H1 (cell line): ENCODE measurements around the gene COCH. TPM values are rescaled to one million over a fixed set of nuclear protein-coding genes. Genes with fewer than 3 reads are reported as not detected.

Source experiments
- CTCF ChIA-PET: fragments of 300-600 bp; sonication (Branson Sonifier 250); formaldehyde crosslinking; loops from one replicate; lab custom pipeline; 2021; ENCODE audit not compliant: partially characterized antibody; lab: Charles Lee
- POLR2A ChIA-PET: fragments of 300-600 bp; sonication (Branson Sonifier 250); formaldehyde crosslinking; loops from one replicate; lab custom pipeline; 2021; ENCODE audit warnings: inconsistent platforms; ENCODE audit not compliant: partially characterized antibody; lab: Charles Lee
- DNase-seq, 2 experiments: peaks; one replicate each; pipeline versions ENCODE4 v3.0.0 to v3.0.0-alpha.2; 2010 to 2022; ENCODE audit warnings: low spot score in 2 of 2, low read depth in 1 of 2, mixed read lengths in 1 of 2
- FAIRE-seq: peaks from 2 replicates; lab custom pipeline; 2011; peaks lifted over from hg19 to GRCh38; lab: Jason Lieb, UNC
- H2AFZ ChIP-seq: 2 replicates; pipeline ENCODE4 v1.8.1; 2012; ENCODE audit warnings: low read length, inconsistent platforms
- H2AK5ac ChIP-seq: 2 replicates; pipeline ENCODE4 v1.6.1; 2013; ENCODE audit warnings: low read depth, low read length
- H2BK120ac ChIP-seq: replicated peaks from 2 replicates; pipeline ENCODE3; 2013; ENCODE audit warnings: low read depth, low read length, inconsistent platforms
- H2BK12ac ChIP-seq: 2 replicates; pipeline ENCODE4 v1.6.1; 2013; ENCODE audit warnings: low read depth, low read length
- H2BK15ac ChIP-seq: 2 replicates; pipeline ENCODE4 v1.6.1; 2013; ENCODE audit warnings: low read length
- H2BK20ac ChIP-seq: 2 replicates; pipeline ENCODE4 v1.6.1; 2013; ENCODE audit warnings: low read length
- H2BK5ac ChIP-seq: 2 replicates; pipeline ENCODE4 v1.6.1; 2013; ENCODE audit warnings: low read depth, low read length
- H3K14ac ChIP-seq: 2 replicates; pipeline ENCODE4 v1.6.1; 2013; ENCODE audit warnings: inconsistent platforms; ENCODE audit not compliant: insufficient read length
- H3K18ac ChIP-seq: 2 replicates; pipeline ENCODE4 v1.6.1; 2013; ENCODE audit warnings: low read length; ENCODE audit errors: extremely low read depth
- H3K23ac ChIP-seq: 2 replicates; pipeline ENCODE4 v1.6.1; 2013; ENCODE audit warnings: inconsistent platforms; ENCODE audit not compliant: insufficient read length
- H3K23me2 ChIP-seq: 2 replicates; pipeline ENCODE4 v1.6.1; 2013; ENCODE audit warnings: low read depth, low read length
- H3K27ac ChIP-seq: 2 replicates; pipeline ENCODE4 v1.6.1; 2011; ENCODE audit warnings: low read depth, low read length, inconsistent platforms
- H3K27me3 ChIP-seq, 4 experiments: replicated peaks in 1 of 4; 1 replicate in 1 of 4; 2 replicates in 3 of 4; pipeline versions ENCODE4 v1.6.1 to v1.8.1; 2011 to 2013; ENCODE audit warnings: low read length in 3 of 4, mild to moderate bottlenecking in 3 of 4, inconsistent platforms in 2 of 4, mixed read lengths in 2 of 4, moderate library complexity in 1 of 4; ENCODE audit not compliant: control insufficient read depth in 3 of 4, insufficient read depth in 3 of 4; ENCODE audit errors: extremely low read depth in 1 of 4
- H3K36me3 ChIP-seq, 4 experiments: 2 replicates each; pipeline versions ENCODE4 v1.6.1 to v1.8.1; 2011 to 2013; ENCODE audit warnings: mild to moderate bottlenecking in 4 of 4, low read length in 3 of 4, moderate library complexity in 2 of 4, control low read depth in 1 of 4, inconsistent platforms in 1 of 4; ENCODE audit not compliant: insufficient read depth in 4 of 4, control insufficient read depth in 2 of 4
- H3K4ac ChIP-seq: replicated peaks from 2 replicates; pipeline ENCODE3; 2013; ENCODE audit warnings: low read length, low read depth, mixed read lengths, inconsistent platforms; ENCODE audit not compliant: insufficient read length
- H3K4me1 ChIP-seq, 4 experiments: replicated peaks in 1 of 4; 1 replicate in 1 of 4; 2 replicates in 3 of 4; pipeline versions ENCODE4 v1.6.1 to v1.8.1; 2011 to 2013; ENCODE audit warnings: low read length in 3 of 4, inconsistent platforms in 2 of 4, mixed read lengths in 1 of 4; ENCODE audit not compliant: insufficient read depth in 4 of 4, control insufficient read depth in 3 of 4
- H3K4me2 ChIP-seq, 2 experiments: 2 replicates each; pipeline versions ENCODE4 v1.6.1 to v1.8.1; 2011 to 2013; ENCODE audit warnings: low read depth in 2 of 2, low read length in 2 of 2, control low read depth in 1 of 2, inconsistent platforms in 1 of 2, mild to moderate bottlenecking in 1 of 2; ENCODE audit not compliant: insufficient read depth in 1 of 2
- H3K4me3 ChIP-seq, 4 experiments: fragments of 200-600, 300-600 bp in 1 of 4; sonication (generic), shearing (Covaris generic), sonication (Bioruptor Twin) in 1 of 4; 2 replicates each; pipeline versions ENCODE4 v1.5.1 to v1.8.1; 2011 to 2016; ENCODE audit warnings: low read length in 4 of 4, low read depth in 3 of 4, control low read depth in 2 of 4, inconsistent platforms in 2 of 4, mild to moderate bottlenecking in 2 of 4, mixed read lengths in 1 of 4, moderate library complexity in 1 of 4; ENCODE audit not compliant: insufficient read depth in 2 of 4; ENCODE audit errors: extremely low read depth in 1 of 4
- H3K56ac ChIP-seq: replicated peaks from 2 replicates; pipeline ENCODE3; 2013; ENCODE audit warnings: low read depth, mild to moderate bottlenecking, mixed read lengths, low read length, inconsistent platforms; ENCODE audit not compliant: insufficient read length
- H3K79me1 ChIP-seq: 2 replicates; pipeline ENCODE4 v1.6.1; 2013; ENCODE audit warnings: low read depth, low read length, control low read depth
- H3K79me2 ChIP-seq, 2 experiments: 2 replicates each; pipeline versions ENCODE4 v1.6.1 to v1.8.1; 2012 to 2013; ENCODE audit warnings: low read length in 2 of 2, mild to moderate bottlenecking in 2 of 2, inconsistent platforms in 1 of 2; ENCODE audit not compliant: insufficient read depth in 2 of 2, control insufficient read depth in 1 of 2
- H3K9ac ChIP-seq, 4 experiments: replicated peaks in 1 of 4; 1 replicate in 1 of 4; 2 replicates in 3 of 4; pipeline versions ENCODE4 v1.6.1 to v1.8.1; 2011 to 2013; ENCODE audit warnings: low read depth in 3 of 4, low read length in 3 of 4, control low read depth in 2 of 4, mild to moderate bottlenecking in 2 of 4, moderate library complexity in 2 of 4, inconsistent platforms in 1 of 4; ENCODE audit errors: extremely low read depth in 1 of 4
- H3K9me3 ChIP-seq, 2 experiments: 2 replicates each; pipeline versions ENCODE4 v1.6.1 to v1.8.1; 2012 to 2013; ENCODE audit warnings: mild to moderate bottlenecking in 2 of 2, moderate library complexity in 2 of 2, control low read depth in 1 of 2, inconsistent platforms in 1 of 2, low read depth in 1 of 2, low read length in 1 of 2, mixed read lengths in 1 of 2; ENCODE audit not compliant: insufficient read depth in 2 of 2
- H4K20me1 ChIP-seq, 2 experiments: replicated peaks in 1 of 2; 2 replicates each; pipeline versions ENCODE3 to v1.8.1; 2011 to 2013; ENCODE audit warnings: inconsistent platforms in 2 of 2, low read length in 2 of 2, mild to moderate bottlenecking in 1 of 2; ENCODE audit not compliant: insufficient read depth in 2 of 2, control insufficient read depth in 1 of 2
- H4K5ac ChIP-seq: 2 replicates; pipeline ENCODE4 v1.6.1; 2013; ENCODE audit warnings: low read length, low read depth, mixed read lengths, inconsistent platforms; ENCODE audit not compliant: insufficient read length
- H4K8ac ChIP-seq: 2 replicates; pipeline ENCODE4 v1.8.0; 2013; ENCODE audit warnings: mild to moderate bottlenecking, moderate library complexity, low read length, inconsistent platforms; ENCODE audit not compliant: insufficient read depth; ENCODE audit errors: extremely low read depth
- H4K91ac ChIP-seq: replicated peaks from 2 replicates; pipeline ENCODE3; 2013; ENCODE audit warnings: low read length, mixed read lengths, inconsistent platforms; ENCODE audit not compliant: insufficient read length
- ATF3 ChIP-seq: IDR thresholded peaks from 2 replicates; pipeline ENCODE4 v1.6.1; 2011; ENCODE audit warnings: low read depth, mild to moderate bottlenecking, low read length; ENCODE audit not compliant: insufficient read depth
- BCL11A ChIP-seq, 2 experiments: IDR thresholded peaks; one replicate each; pipeline ENCODE4 v1.6.1; 2011; ENCODE audit warnings: low read depth in 2 of 2, low read length in 2 of 2, mild to moderate bottlenecking in 2 of 2
- CREB1 ChIP-seq: IDR thresholded peaks from 2 replicates; pipeline ENCODE4 v1.6.1; 2012; ENCODE audit warnings: inconsistent platforms
- EGR1 ChIP-seq: IDR thresholded peaks from 2 replicates; pipeline ENCODE4 v1.6.1; 2011; ENCODE audit warnings: low read depth, low read length, borderline replicate concordance
- EP300 ChIP-seq, 2 experiments: IDR thresholded peaks; 1 replicate in 1 of 2; 2 replicates in 1 of 2; pipeline ENCODE4 v1.6.1; 2011 to 2012; ENCODE audit warnings: low read depth in 2 of 2, low read length in 2 of 2, mild to moderate bottlenecking in 2 of 2, borderline replicate concordance in 1 of 2, inconsistent platforms in 1 of 2, moderate library complexity in 1 of 2
- HDAC2 ChIP-seq, 2 experiments: fragments of 300-600 bp in 1 of 2; sonication (generic) in 1 of 2; IDR thresholded peaks; 2 replicates each; pipeline ENCODE4 v1.6.1; 2011 to 2012; ENCODE audit warnings: low read depth in 2 of 2, low read length in 2 of 2, mild to moderate bottlenecking in 2 of 2, moderate library complexity in 2 of 2, borderline replicate concordance in 1 of 2, inconsistent platforms in 1 of 2
- MAFK ChIP-seq: IDR thresholded peaks from 2 replicates; pipeline ENCODE4 v1.6.1; 2012; ENCODE audit warnings: low read depth, mild to moderate bottlenecking, improper control_type of control experiment, low read length
- NANOG ChIP-seq: IDR thresholded peaks from 2 replicates; pipeline ENCODE4 v1.6.1; 2011; ENCODE audit warnings: low read length, low read depth, mild to moderate bottlenecking, inconsistent platforms; ENCODE audit not compliant: insufficient read depth, poor library complexity, severe bottlenecking
- POLR2AphosphoS5 ChIP-seq: IDR thresholded peaks from 2 replicates; pipeline ENCODE4 v1.6.1; 2011; ENCODE audit warnings: low read depth, low read length
- POU5F1 ChIP-seq: IDR thresholded peaks from 2 replicates; pipeline ENCODE4 v1.6.1; 2011; ENCODE audit warnings: low read depth, mild to moderate bottlenecking, low read length, moderate library complexity
- SIN3A ChIP-seq, 2 experiments: IDR thresholded peaks in 1 of 2; conservative IDR thresholded peaks in 1 of 2; 2 replicates each; pipeline ENCODE4 v1.6.1; 2011 to 2012; ENCODE audit warnings: low read length in 2 of 2, improper control_type of control experiment in 1 of 2, low read depth in 1 of 2, mild to moderate bottlenecking in 1 of 2
- YY1 ChIP-seq: IDR thresholded peaks from 2 replicates; pipeline ENCODE4 v1.6.1; 2011; ENCODE audit warnings: low read depth, mild to moderate bottlenecking, low read length
- WGBS, 2 experiments: shearing (Covaris generic) in 1 of 2; methylation state at CpG; one replicate each; pipeline versions ENCODE4 v1.1.6 to v1.1.7; 2013 to 2015; ENCODE audit warnings: low lambda C conversion rate in 2 of 2, mixed read lengths in 2 of 2, inconsistent platforms in 1 of 2, low coverage in 1 of 2, missing lambda C conversion rate in 1 of 2; ENCODE audit not compliant: insufficient replicate concordance in 2 of 2, insufficient coverage in 1 of 2, insufficient read length in 1 of 2; ENCODE audit errors: extremely low coverage in 1 of 2, missing lambda C conversion rate in 1 of 2; 5-methylcytosine and 5-hydroxymethylcytosine counted together
- polyA plus RNA-seq, 7 experiments: library from polyadenylated mRNA; depleted of rRNA in 3 of 7; stranded (reverse) in 5 of 7; unstranded in 2 of 7; fragments of >200 nt in 5 of 7; fragments of 200-250 nt in 2 of 7; gene quantifications; 1 replicate in 5 of 7; 2 replicates in 1 of 7; 4 replicates in 1 of 7; pipeline versions ENCODE4 v1.2.1 to v1.2.3, GENCODE V29; 2011 to 2013; ENCODE audit warnings: missing spikeins in 2 of 7, mixed read lengths in 2 of 7
- total RNA-seq: library from RNA; stranded (reverse); fragmentation: NEBNext Ultra II Directional; extraction: Animal tissue kit (Norgen Biotek cat#: 25700); gene quantifications from 2 replicates; pipeline ENCODE4 v1.2.1, GENCODE V29; 2021

COCH gene
- total and polyA plus RNA-seq, 2 of the 8 experiments (the other 6 are each of a cell fraction or from before 2014, with no cell fraction given) = 12.9 to 30.8 TPM

GRCh38 chr14:30849354-30849753, 25.0 kb upstream of the COCH start:
- Histone ChIP-seq H3K27ac (no peak overlapping the region), H3K36me3 (no peaks in the 10 kb centered on the region), H3K79me1 (no peaks in the 10 kb centered on the region), H3K4me1 (no peaks in the 10 kb centered on the region; a peak in 1 of 7 replicates), H3K56ac (no peak overlapping the region), H3K9ac (no peak overlapping the region), H2AK5ac (no peak overlapping the region), H4K20me1 (no peaks in the 10 kb centered on the region), H3K14ac (no peak overlapping the region), H2BK120ac (no peak overlapping the region), H3K23me2 (no peaks in the 10 kb centered on the region), H3K79me2 (no peaks in the 10 kb centered on the region), H4K91ac (no peak overlapping the region), H3K23ac (no peak overlapping the region), H3K4me2 (no peak overlapping the region), H3K27me3 (no peaks in the 10 kb centered on the region), H2BK12ac (no peak overlapping the region), H4K8ac (no peak overlapping the region), H2AFZ (no peak overlapping the region), H3K18ac (no peak overlapping the region), H3K4ac (no peak overlapping the region), H3K9me3 (no peaks in the 10 kb centered on the region), H2BK5ac (no peak overlapping the region), H4K5ac (no peak overlapping the region), H2BK15ac (no peak overlapping the region), H2BK20ac (no peak overlapping the region), H3K4me3 (no peak overlapping the region)
- POLR2A ChIA-PET = no interaction called here
- CTCF ChIA-PET = interaction anchor here (1.2 kb wide), 1 partner anchor 252 kb away, joined by 4 read pairs; no protein-coding TSS in a partner anchor
- DNase-seq (no peak), FAIRE-seq (no peak)
- 75% methylated on average over 1 of the region's 1 CpG; no CpG with 5 or more reads in 1 of the 2 experiments for WGBS, 2 experiments
- no peak for TF ChIP-seq NANOG
- TF ChIP-seq BCL11A (IDR thresholded peaks at IDR 0.05; ENCODE audit: low read depth in 2 of 2, low read length in 2 of 2) = no peak
- no peak for TF ChIP-seq MAFK
- no peak for TF ChIP-seq POLR2AphosphoS5
- no peak for TF ChIP-seq SIN3A (conservative IDR thresholded peaks at IDR 0.05 in 1 of 2, IDR thresholded peaks at IDR 0.05 in 1 of 2; ENCODE audit: low read depth in 1 of 2, low read length in 2 of 2)
- TF ChIP-seq ATF3 = no peak
- no peak for TF ChIP-seq EGR1
- TF ChIP-seq CREB1 = no peak
- TF ChIP-seq HDAC2 (IDR thresholded peaks at IDR 0.05; ENCODE audit: borderline replicate concordance in 1 of 2, low read depth in 2 of 2, low read length in 2 of 2) = no peak
- TF ChIP-seq EP300 (IDR thresholded peaks at IDR 0.05; ENCODE audit: borderline replicate concordance in 1 of 2, low read depth in 2 of 2, low read length in 2 of 2) = no peak
- no peak for TF ChIP-seq YY1
- no peak for TF ChIP-seq POU5F1
